Measurements from ENCODE around the gene RBM20. TPM values are rescaled to one million over a fixed set of nuclear protein-coding genes. Genes with fewer than 3 reads are reported as not detected.

RBM20 gene
- total and polyA plus RNA-seq, 2 experiments from 2014 or later: 0.05 to 0.17 TPM

GRCh38 chr10:110656612-110657011 is 12.5 kb downstream of the RBM20 start:
- Histone ChIP-seq H4K20me1 (replicated peaks; ENCODE audit: insufficient read depth) (no peaks in the 10 kb centered on the region), H3F3A (replicated peaks; ENCODE audit: low read depth) (no peaks in the 10 kb centered on the region), H3K27me3 (ENCODE audit: insufficient read depth) (no peaks in the 10 kb centered on the region), H3K4me3 (no peak overlapping the region), H3K79me2 (replicated peaks; ENCODE audit: insufficient read depth) (no peaks in the 10 kb centered on the region), H3K27ac (ENCODE audit: low read depth) (no peak overlapping the region), H3K4me1 (ENCODE audit: insufficient read depth) (peaks cover 5% of the 10 kb centered on the region; the same call in 1 of the 2 replicates), H2AFZ (no peak overlapping the region), H3K9me2 (ENCODE audit: insufficient read depth) (no peaks in the 10 kb centered on the region), H3K36me3 (ENCODE audit: insufficient read depth) (no peaks in the 10 kb centered on the region), H3K4me2 (no peak overlapping the region)
- DNase-seq (ENCODE audit: low spot score) (no peak), ATAC-seq (no peak)
- H3K27me3 Mint-ChIP-seq (ENCODE audit: insufficient read depth, low read depth, poor library complexity): peaks cover 2% of the 10 kb centered on the region
- TF ChIP-seq STAT1 (IDR thresholded peaks at IDR 0.05; ENCODE audit: unreplicated experiment) (no peak), EZH2 (IDR thresholded peaks at IDR 0.05; ENCODE audit: low read depth, unreplicated experiment) (no peak), JUNB (IDR thresholded peaks at IDR 0.05; ENCODE audit: unreplicated experiment) (no peak), ZNF462 (CRISPR knock-in tag; IDR thresholded peaks at IDR 0.05) (no peak), CREB1 (CRISPR knock-in tag; IDR thresholded peaks at IDR 0.05; ENCODE audit: low read depth) (no peak)
- no peak overlapping the region for H3K27ac Mint-ChIP-seq
- peaks cover 7% of the 10 kb centered on the region; the same call in 1 of the 3 replicates for H3K4me1 Mint-ChIP-seq
- H3K36me3 Mint-ChIP-seq (ENCODE audit: low read depth): no peaks in the 10 kb centered on the region
- no peaks in the 10 kb centered on the region; the same call in 2 of the 3 replicates for H3K9me3 Mint-ChIP-seq
- H3K4me3 Mint-ChIP-seq: no peak overlapping the region

All from GM23338 (cell line).